Suprapubic skin (tissue), 3 donors: ENCODE data around the gene CALN1.

Source experiments
- CTCF ChIP-seq, 2 donors: fragments of 200-600 bp in 1 of 2; fragments of 450-650 bp in 1 of 2; sonication (generic) in 1 of 2; IDR thresholded peaks; one replicate each; pipeline ENCODE4 v1.5.1; 2016 to 2019; ENCODE audit warnings: antibody characterized with exemption in 2 of 2, mild to moderate bottlenecking in 1 of 2, moderate library complexity in 1 of 2
- POLR2A ChIP-seq, 2 donors: fragments of 450-650 bp; IDR thresholded peaks; one replicate each; pipeline ENCODE4 v1.6.1; 2017; ENCODE audit warnings: antibody characterized with exemption in 2 of 2, mild to moderate bottlenecking in 2 of 2, moderate library complexity in 2 of 2

GRCh38 chr7:72019436-72019835, 392.7 kb downstream of the CALN1 start:
- no peak for TF ChIP-seq CTCF (IDR thresholded peaks at IDR 0.05)
- no peak for TF ChIP-seq POLR2A (IDR thresholded peaks at IDR 0.05)
